Heart right ventricle (tissue), 16 donors: ENCODE results near the gene LRRC23. TPM values are rescaled to one million over a fixed set of nuclear protein-coding genes. Genes with fewer than 3 reads are reported as not detected.

ENCODE experiments used
- ATAC-seq, 8 donors: fragments of 200-7000 bp; cut with Tn5 transposase; one replicate each; pipeline ENCODE4 v1.9.1; 2020; ENCODE audit warnings: mild to moderate bottlenecking in 8 of 8, moderate library complexity in 8 of 8, moderate number of reproducible peaks in 1 of 8
- DNase-seq, 2 donors: peaks; one replicate each; pipeline ENCODE4 v3.0.0-alpha.2; 2020
- H3K27ac ChIP-seq, 10 donors: fragments of 200-600 bp; sonication (generic) in 2 of 10; one replicate each; pipeline versions ENCODE4 v1.5.0 to v1.8.0; 2020 to 2022; ENCODE audit warnings: mild to moderate bottlenecking in 3 of 10
- H3K27me3 ChIP-seq, 7 donors: fragments of 200-600 bp; one replicate each; pipeline ENCODE4 v1.8.0; 2021 to 2022; ENCODE audit warnings: mild to moderate bottlenecking in 2 of 7
- H3K36me3 ChIP-seq, 9 donors: fragments of 200-600 bp; sonication (generic) in 1 of 9; one replicate each; pipeline versions ENCODE4 v1.5.0 to v1.8.0; 2020 to 2022; ENCODE audit warnings: mild to moderate bottlenecking in 2 of 9
- H3K4me1 ChIP-seq, 9 donors: fragments of 200-600 bp; sonication (generic) in 1 of 9; one replicate each; pipeline versions ENCODE4 v1.5.0 to v1.8.0; 2020 to 2022; ENCODE audit warnings: mild to moderate bottlenecking in 4 of 9
- H3K4me3 ChIP-seq, 10 donors: fragments of 200-600 bp; sonication (generic) in 2 of 10; one replicate each; pipeline versions ENCODE4 v1.5.0 to v1.8.0; 2020 to 2022; ENCODE audit warnings: mild to moderate bottlenecking in 7 of 10, moderate library complexity in 2 of 10
- H3K9me3 ChIP-seq, 11 donors: fragments of 200-600 bp in 10 of 11; sonication (generic) in 2 of 11; one replicate each; pipeline versions ENCODE4 v1.5.0 to v1.8.0; 2013 to 2022; ENCODE audit warnings: mild to moderate bottlenecking in 2 of 11, control low read depth in 1 of 11, moderate library complexity in 1 of 11
- WGBS, 2 donors: extraction: QIAGEN DNeasy Blood & Tissue Kit; methylation state at CpG; one replicate each; pipeline ENCODE4 v1.1.7; 2013; ENCODE audit warnings: inconsistent platforms in 1 of 2; 5-methylcytosine and 5-hydroxymethylcytosine counted together
- intact Hi-C, 10 donors: fragments of 100-400 bp; cut with DNase I; formaldehyde crosslinking; loops; one replicate each; pipeline versions ENCODE4 v1.11.1 to v1.14.2; 2022
- polyA plus RNA-seq, 2 donors: library from polyadenylated mRNA; stranded (reverse); fragments of 200-250 nt; gene quantifications; one replicate each; pipeline ENCODE4 v1.2.3, GENCODE V29; 2013
- total RNA-seq, 10 donors: library from RNA; stranded (reverse); fragmentation: NEBNext Ultra II Directional in 3 of 10; extraction: Animal tissue kit (Norgen Biotek cat#: 25700) in 3 of 10; gene quantifications; one replicate each; pipeline versions ENCODE4 v1.2.1 to v1.2.4, GENCODE V29; 2021 to 2023
- TF ChIP-seq, protein P1 (sequence below), 9 donors: fragments of 200-600 bp; sonication (generic) in 2 of 9; IDR thresholded peaks; one replicate each; pipeline versions ENCODE4 v1.5.0 to v1.8.0; 2021 to 2022; ENCODE audit warnings: antibody characterized with exemption in 9 of 9, mild to moderate bottlenecking in 5 of 9, moderate library complexity in 1 of 9
- donor health status: Arrhythmogenic right ventricular cardiomyopathy.
- donor health status: ischemic (EF 13 %, LVEDD 7.1; RV severe dilation, severe dysfunction).
- donor health status: healthy with polysubstance abuse.
- donor health status: DM: no; HTN: yes; CAD: no.
- donor health status: DM: no; HTN: no; CAD: no.
- donor health status: ischemic (EF 25% LVEDD 6.9; RV normal size, moderate dysfunction).
- donor health status: ischemic (EF 25% LVEDD 5.7; RV mildly dilated, moderate dysfunction).
- donor health status: healthy.
- donor health status: DM: yes; HTN: yes; CAD: no.
- donor health status: Ischemic cardiomyopathy.
- donor health status: ischemic (EF 35%, LVEDD 5.7; RV mildly dilated, moderate dysfunction).
- donor health status: nonischemic (EF 11% LVEDD 7.7; RV severe dilation, severe dysfunction).
- donor health status: DM: yes; HTN: yes; CAD: no.
- donor health status: PGD.
- donor health status: ischemic (EF 29% LVEDD 5.4; RV normal size, mild dysfunction).
- donor health status: nonischemic (EF 23%, LVEDD 6.1; RV moderate dilation, normal function).

Gene LRRC23
- total and polyA plus RNA-seq, 12 donors: 6.5 to 16.6 (median 11.9) TPM

DNA sequence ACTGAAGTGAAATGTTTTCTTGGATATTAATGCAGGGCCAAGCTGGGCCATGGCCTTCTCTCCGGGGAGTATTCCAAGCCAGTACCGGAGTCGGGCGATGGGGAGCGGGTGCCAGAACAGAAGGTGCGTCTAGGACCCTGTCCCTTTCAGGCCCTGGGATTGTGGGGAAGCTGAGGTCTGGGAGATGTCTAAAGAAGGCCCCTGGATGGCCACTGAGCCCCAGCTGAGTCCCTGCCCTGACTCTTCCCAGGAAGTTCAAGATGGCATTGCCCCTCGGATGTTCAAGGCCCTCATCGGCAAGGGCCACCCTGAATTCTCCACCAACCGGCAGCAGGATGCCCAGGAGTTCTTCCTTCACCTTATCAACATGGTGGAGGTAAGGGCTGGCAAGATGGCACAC lies 44.5 kb upstream of the LRRC23 start:
- Histone ChIP-seq H3K36me3 (peaks cover 5 to 100% (median 91%) of the 10 kb centered on the region in 9 donors), H3K9me3 (no peaks in the 10 kb centered on the region), H3K27me3 (no peaks in the 10 kb centered on the region), H3K27ac (no peak overlapping the region), H3K4me1 (no peaks in the 10 kb centered on the region), H3K4me3 (no peak overlapping the region)
- ATAC-seq (no peak), DNase-seq (no peak)
- intact Hi-C loops: loop anchor here in 1 of 10 donors (10.0 kb wide), 1 partner anchor 85 kb away; the partner anchor contains the start of genes C12orf57 and RNU7-1
- 95 to 97% methylated on average over 9 of the region's 9 CpGs for WGBS, 2 donors
- TF ChIP-seq, protein P1, sequence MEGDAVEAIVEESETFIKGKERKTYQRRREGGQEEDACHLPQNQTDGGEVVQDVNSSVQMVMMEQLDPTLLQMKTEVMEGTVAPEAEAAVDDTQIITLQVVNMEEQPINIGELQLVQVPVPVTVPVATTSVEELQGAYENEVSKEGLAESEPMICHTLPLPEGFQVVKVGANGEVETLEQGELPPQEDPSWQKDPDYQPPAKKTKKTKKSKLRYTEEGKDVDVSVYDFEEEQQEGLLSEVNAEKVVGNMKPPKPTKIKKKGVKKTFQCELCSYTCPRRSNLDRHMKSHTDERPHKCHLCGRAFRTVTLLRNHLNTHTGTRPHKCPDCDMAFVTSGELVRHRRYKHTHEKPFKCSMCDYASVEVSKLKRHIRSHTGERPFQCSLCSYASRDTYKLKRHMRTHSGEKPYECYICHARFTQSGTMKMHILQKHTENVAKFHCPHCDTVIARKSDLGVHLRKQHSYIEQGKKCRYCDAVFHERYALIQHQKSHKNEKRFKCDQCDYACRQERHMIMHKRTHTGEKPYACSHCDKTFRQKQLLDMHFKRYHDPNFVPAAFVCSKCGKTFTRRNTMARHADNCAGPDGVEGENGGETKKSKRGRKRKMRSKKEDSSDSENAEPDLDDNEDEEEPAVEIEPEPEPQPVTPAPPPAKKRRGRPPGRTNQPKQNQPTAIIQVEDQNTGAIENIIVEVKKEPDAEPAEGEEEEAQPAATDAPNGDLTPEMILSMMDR (IDR thresholded peaks at IDR 0.05): no peak

GRCh38 chr12:6860942-6861341 lies 43.7 kb upstream of the LRRC23 start:
- Histone ChIP-seq H3K27ac (no peak overlapping the region), H3K36me3 (peaks cover 5 to 100% (median 87%) of the 10 kb centered on the region in 9 donors), H3K4me3 (no peak overlapping the region), H3K9me3 (no peaks in the 10 kb centered on the region), H3K27me3 (no peaks in the 10 kb centered on the region), H3K4me1 (no peaks in the 10 kb centered on the region)
- intact Hi-C loops: loop anchor here in 1 of 10 donors (10.0 kb wide), 1 partner anchor 84 kb away; the partner anchor contains the start of genes C12orf57 and RNU7-1
- WGBS, 2 donors: 96 to 97% methylated on average over 7 of the region's 7 CpGs
- DNase-seq (no peak), ATAC-seq (no peak)
- TF ChIP-seq, protein P1 (IDR thresholded peaks at IDR 0.05): no peak

GRCh38 chr12:6861391-6861790 lies 43.2 kb upstream of the LRRC23 start:
- no peak for ATAC-seq
- peaks cover 0 to under 1% (median 0%) of the 10 kb centered on the region in 9 donors for H3K4me1 ChIP-seq
- 95 to 97% methylated on average over 9 of the region's 9 CpGs for WGBS, 2 donors
- H3K36me3 ChIP-seq: peaks cover 5 to 100% (median 82%) of the 10 kb centered on the region in 9 donors
- no peak overlapping the region for H3K27ac ChIP-seq
- no peaks in the 10 kb centered on the region for H3K27me3 ChIP-seq
- no peaks in the 10 kb centered on the region for H3K9me3 ChIP-seq
- no peak overlapping the region for H3K4me3 ChIP-seq
- intact Hi-C loops: loop anchor here in 1 of 10 donors (10.0 kb wide), 1 partner anchor 83 kb away; the partner anchor contains the start of genes C12orf57 and RNU7-1
- TF ChIP-seq, protein P1 (IDR thresholded peaks at IDR 0.05): no peak
- no peak for DNase-seq

DNA sequence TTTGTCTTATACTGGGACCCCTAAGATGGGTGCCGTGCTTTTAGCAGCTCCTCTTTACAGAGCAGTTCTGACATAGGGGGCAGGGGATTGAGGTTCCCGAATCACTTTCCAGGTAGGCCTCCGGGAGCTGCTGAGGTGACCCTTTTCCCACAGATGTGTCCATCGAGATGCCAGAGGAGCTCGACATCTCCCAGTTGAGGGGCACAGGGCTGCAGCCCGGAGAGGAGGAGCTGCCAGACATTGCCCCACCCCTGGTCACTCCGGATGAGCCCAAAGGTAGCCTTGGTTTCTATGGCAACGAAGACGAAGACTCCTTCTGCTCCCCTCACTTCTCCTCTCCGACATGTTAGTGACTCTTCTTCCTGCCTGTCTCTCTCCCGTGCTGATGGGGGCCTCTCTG lies 41.6 kb upstream of the LRRC23 start:
- TF ChIP-seq, protein P1 (IDR thresholded peaks at IDR 0.05): no peak
- no peak overlapping the region for H3K27ac ChIP-seq
- peaks cover 5 to 11% (median 7%) of the 10 kb centered on the region in 9 donors for H3K4me1 ChIP-seq
- H3K27me3 ChIP-seq: no peaks in the 10 kb centered on the region
- intact Hi-C loops: loop anchor here in 1 of 10 donors (10.0 kb wide), 1 partner anchor 82 kb away; the partner anchor contains the start of genes C12orf57 and RNU7-1
- no peak for ATAC-seq
- peaks cover 0 to 84% (median 66%) of the 10 kb centered on the region in 9 donors for H3K36me3 ChIP-seq
- no peak overlapping the region for H3K4me3 ChIP-seq
- no peaks in the 10 kb centered on the region for H3K9me3 ChIP-seq
- no peak for DNase-seq
- 93 to 95% methylated on average over 11 of the region's 11 CpGs for WGBS, 2 donors
